Measurements from ENCODE around the gene LMAN1L.

The LMAN1L gene

DNA sequence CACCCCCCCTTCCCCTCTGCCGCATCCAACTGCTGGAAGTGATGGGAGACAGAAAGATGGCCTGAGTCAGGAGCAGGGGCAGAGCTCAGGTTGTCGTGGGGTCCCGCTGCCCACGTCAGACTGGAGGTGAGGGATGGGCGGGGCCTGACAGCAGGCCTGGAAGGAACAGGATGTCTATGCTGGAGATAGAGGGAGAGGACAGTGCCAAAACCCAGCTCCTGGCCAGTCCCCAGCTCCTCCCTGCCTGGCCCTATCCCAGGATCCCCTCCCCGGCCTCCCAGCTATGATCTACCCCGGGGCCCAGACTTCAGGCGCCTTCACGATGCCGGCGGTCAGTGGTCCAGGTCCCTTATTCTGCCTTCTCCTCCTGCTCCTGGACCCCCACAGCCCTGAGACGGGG lies at the start of gene LMAN1L:
Gene LMAN1L, plus strand, starts transcription at position 303 of the 400 bp plus-strand sequence. Its CDS starts 20 bp downstream, at position 323.
- TF ChIP-seq GATA3 (IDR thresholded peaks at IDR 0.05; ENCODE audit: low read depth, low read length) (no peak), GATA2 (IDR thresholded peaks at IDR 0.05; ENCODE audit: low read depth, low read length) (no peak)

DNA sequence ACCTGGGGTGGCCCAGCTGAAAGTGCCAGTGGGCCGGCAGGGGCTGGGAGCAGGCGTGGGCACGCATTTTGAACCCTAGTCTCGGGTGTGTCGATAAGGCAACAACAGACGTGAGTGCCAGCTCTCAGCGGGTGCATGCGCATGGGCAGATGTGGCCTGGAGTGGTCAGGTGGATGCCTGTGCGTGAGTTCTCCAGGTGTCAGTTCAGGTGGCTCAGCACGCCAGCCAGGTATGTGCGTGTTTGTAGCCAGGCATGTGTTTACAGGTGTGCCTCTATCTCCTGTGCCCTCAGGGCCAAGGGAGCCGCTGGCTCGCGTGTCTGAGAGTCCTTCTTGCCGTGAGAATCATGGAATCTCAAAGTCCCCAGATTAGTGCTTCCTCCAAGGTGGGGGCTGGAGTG lies 49.2 kb upstream of the LMAN1L start:
- no peak for TF ChIP-seq GATA2 (IDR thresholded peaks at IDR 0.05; ENCODE audit: low read depth, low read length)
- TF ChIP-seq GATA3 (IDR thresholded peaks at IDR 0.05; ENCODE audit: low read depth, low read length) = no peak

DNA sequence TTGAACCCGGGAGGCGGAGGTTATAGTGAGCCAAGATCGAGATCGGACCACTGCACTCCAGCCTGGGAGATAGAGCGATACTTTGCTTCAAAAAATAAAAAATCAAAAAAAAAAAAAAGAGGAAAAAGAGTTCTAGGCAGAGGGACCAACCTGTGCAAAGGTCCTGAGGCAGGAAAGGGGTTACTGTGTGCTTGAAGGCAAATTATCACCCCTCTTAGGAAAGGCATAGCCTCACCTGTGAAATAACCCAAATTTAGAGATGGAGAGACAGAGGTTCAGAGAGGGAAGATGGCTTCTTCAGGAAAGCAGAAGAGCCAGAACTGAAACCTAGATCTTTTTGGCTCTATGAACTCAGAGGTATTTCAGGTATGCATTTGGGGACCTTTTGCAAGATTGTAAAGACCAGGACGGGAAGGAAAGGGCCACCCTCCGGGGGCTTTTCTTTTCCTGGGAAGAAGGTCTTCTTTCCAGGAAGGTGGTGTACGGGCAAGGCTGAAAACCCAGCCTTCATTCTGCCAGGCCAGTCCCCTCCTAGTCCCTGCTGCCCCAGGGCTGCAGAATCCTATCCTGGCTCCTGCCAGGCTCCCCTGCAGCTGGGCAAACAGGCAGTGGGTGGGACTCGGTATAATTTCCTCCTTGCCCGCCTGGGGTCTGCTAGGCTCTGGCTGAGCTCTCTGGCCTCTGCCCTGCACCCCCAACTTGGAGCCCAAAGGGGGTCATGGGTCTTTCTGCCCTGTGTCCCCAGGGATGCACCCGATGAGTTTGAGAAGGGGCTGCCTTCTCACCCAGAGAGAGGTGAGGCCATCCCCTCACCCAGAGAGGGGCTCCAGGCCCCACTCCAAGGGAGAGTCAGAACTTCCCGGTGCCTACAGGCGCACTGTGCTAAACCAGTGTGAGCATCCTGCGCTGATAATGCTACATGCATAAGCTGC lies 45.2 kb upstream of the LMAN1L start:
- no peak for TF ChIP-seq GATA3 (IDR thresholded peaks at IDR 0.05; ENCODE audit: low read depth, low read length)
- no peak for TF ChIP-seq GATA2 (IDR thresholded peaks at IDR 0.05; ENCODE audit: low read depth, low read length)

DNA sequence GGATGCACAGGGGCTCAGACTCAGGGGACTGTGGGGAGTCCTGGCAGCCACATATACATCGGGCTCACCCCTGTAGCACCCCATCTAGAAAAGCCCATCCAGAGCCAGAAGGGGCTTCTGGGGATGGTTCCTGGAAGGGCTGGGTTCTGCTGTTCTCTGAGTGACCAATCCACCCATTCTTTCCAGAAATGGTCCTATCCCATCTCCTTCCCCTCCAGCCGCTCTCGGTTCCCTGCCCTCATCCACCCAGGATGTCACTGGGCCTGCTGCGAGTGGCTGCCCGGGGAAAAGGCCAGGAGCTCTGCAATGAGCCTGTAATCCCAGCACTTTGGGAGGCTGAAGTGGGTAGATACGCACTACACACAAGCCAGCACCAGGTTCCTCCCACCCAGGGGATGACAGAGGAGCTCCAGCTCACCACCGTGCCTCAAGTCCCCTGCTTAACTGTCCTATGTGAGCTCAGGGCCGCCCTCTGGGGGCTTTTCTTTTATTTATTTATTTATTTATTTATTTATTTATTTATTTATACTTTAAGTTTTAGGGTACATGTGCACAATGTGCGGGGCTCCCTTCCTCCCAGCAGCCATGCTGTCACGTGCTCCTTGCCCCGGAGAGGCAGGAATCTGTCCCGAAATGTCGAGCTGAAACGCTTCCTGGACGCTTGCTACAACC lies 44.4 kb upstream of the LMAN1L start:
- TF ChIP-seq GATA2 (IDR thresholded peaks at IDR 0.05; ENCODE audit: low read depth, low read length) (no peak), GATA3 (IDR thresholded peaks at IDR 0.05; ENCODE audit: low read depth, low read length) (no peak)

DNA sequence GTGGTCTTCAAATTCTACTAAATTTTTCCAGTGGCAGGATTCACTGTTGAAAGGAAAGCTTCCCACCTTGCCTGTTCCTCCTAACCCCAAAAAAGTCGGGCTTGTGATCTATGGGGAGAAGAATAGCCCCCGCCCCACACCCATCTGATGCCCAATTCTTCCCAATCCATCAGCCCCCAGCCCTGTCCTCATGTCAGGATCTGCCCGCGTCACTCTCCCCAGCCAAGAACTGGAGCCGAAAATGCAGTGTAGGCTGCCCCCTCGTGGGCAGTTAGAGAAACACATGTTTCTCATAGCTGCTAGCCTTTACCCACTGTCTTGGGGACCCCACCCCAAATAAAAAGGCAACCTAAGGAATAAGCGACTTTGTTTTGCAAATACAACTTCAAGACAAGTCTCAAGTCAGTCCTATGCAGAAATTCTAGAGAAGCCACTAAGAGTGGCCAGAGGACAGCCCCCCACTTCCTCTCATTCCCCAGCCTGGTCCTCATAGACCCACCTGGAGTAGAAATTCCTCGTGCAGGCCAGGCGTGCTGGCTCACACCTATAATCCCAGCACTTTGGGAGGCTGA lies 43.8 kb upstream of the LMAN1L start:
- TF ChIP-seq GATA2 (IDR thresholded peaks at IDR 0.05; ENCODE audit: low read depth, low read length) = no peak
- TF ChIP-seq GATA3 (IDR thresholded peaks at IDR 0.05; ENCODE audit: low read depth, low read length) = no peak

DNA sequence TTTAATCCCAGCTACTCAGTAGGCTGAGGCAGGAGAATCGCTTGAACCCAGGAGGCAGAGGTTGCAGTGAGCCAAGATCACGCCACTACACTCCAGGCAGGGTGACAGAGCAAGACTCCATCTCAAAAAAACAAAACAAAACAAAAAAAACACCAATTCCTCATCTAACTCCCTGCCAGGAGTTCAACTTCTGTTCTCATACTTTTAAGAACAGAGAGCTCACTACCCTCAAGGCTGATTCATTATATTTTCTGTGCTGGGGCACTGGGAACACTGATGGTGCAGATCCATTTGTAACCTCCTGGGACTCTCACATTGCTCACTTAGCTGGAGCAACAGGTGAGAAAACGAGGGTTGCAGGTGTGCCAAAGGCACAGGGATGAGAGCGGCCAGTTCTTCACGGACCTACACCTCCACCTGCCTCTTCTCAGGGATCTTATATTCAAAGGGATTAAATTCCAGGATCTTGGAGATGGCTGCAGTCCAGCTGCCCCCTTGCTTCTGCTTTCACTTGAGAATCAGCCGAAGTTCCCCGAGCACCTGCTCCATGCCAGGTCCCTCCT lies 43.1 kb upstream of the LMAN1L start:
- TF ChIP-seq GATA3 (IDR thresholded peaks at IDR 0.05; ENCODE audit: low read depth, low read length) (no peak), GATA2 (IDR thresholded peaks at IDR 0.05; ENCODE audit: low read depth, low read length) (no peak)

DNA sequence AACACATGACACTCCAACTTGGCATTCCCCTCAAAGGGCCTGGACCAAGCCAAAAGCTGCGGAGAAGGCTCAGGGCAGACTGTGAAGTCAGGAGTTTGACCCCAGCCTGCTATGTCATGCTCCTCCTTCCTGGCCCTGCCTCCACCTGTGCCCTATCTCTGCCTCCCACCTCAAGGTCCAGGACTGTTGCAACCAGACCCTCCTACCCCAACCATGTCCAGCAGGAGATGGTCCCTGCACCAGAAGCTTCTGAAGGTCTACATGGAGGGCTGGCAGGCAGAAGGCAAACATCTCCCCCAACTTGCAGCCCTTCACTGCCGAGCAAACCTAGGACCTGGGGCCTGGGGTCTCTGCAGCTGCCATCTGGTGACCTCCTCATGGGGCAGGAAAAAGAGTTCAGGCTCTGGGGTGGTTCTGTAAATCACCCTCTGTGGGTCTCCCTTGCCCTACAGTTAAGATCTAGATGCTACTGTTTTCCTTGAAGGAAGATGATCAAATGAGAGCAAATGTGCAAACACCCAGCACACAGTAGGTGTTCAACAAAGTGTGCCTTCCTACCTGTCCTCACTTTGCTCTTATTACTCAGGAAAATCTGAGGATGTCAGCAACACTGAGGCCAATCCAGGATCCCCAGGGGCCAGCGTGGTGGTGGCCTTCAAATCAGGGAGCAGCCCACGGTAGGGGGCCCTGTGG lies 42.3 kb upstream of the LMAN1L start:
- TF ChIP-seq GATA2 (IDR thresholded peaks at IDR 0.05; ENCODE audit: low read depth, low read length) (no peak), GATA3 (IDR thresholded peaks at IDR 0.05; ENCODE audit: low read depth, low read length) (no peak)

DNA sequence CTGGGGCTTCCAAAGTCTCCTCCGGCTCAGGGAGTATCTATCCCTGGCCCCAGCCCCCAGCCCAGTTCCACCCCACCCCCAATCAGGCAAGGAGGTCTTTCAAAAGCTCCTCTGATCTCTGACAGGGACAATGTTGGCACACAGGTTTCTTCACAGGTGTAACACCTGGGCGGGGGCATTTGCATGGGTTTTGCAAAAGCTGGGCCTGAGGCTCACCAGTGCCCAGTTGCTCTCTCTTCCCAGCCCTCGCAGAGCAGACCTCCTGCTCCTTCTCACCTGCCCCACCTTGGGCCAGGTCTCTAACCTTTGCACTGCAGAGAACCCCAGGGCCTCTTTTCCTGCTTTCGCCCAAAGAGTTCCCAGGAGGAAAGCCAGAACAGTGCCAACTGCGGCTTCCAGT lies 39.3 kb upstream of the LMAN1L start:
- TF ChIP-seq GATA2 (IDR thresholded peaks at IDR 0.05; ENCODE audit: low read depth, low read length) = no peak
- no peak for TF ChIP-seq GATA3 (IDR thresholded peaks at IDR 0.05; ENCODE audit: low read depth, low read length)

DNA sequence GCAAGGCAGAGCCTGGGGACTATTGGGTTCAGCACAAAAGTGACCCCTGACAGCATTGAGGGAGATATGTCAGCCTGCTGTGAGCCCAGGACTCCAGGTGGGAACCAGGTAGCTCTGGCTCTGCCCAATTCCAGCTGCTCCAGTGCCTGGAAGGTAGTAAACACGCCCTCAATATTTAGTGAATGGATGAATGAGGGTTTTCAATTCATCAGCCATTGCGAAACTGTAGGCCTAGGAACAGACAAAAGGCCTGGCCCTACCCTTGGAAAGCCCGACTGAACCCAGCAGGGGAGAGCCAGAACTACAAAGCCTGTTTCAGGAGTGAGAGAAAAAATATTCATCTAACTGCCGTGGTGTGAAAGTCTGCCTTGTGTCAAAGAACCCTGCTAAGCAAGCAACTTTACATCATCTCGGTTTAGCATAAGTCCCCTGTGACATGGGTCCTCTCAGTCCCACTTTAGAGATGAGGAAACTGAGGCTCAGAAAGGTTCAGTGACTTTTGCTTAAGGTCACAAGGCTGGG lies 38.8 kb upstream of the LMAN1L start:
- TF ChIP-seq GATA3 (IDR thresholded peaks at IDR 0.05; ENCODE audit: low read depth, low read length) (no peak), GATA2 (IDR thresholded peaks at IDR 0.05; ENCODE audit: low read depth, low read length) (no peak)

DNA sequence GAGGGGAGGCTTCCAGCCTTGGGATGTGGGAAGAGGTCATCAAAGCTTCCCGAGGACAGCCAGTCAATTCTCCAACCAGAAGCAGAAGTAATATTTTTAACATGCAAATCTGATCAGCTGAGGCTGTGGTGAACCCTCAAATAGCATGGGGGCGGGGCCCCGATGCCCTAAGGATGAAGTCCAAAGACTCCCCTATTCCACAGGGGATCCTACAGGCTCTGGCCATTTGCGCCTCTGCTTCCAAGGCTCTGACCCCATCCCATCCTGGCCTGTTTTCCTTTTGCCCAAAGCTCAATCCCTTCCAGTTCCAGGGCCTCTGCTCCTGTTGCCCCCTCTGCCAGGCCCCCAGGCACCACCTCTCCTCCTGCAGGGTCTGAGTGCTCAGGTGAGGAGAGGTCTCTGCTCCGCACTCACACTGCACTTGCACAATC lies 37.5 kb upstream of the LMAN1L start:
- no peak for TF ChIP-seq GATA3 (IDR thresholded peaks at IDR 0.05; ENCODE audit: low read depth, low read length)
- TF ChIP-seq GATA2 (IDR thresholded peaks at IDR 0.05; ENCODE audit: low read depth, low read length) = no peak

DNA sequence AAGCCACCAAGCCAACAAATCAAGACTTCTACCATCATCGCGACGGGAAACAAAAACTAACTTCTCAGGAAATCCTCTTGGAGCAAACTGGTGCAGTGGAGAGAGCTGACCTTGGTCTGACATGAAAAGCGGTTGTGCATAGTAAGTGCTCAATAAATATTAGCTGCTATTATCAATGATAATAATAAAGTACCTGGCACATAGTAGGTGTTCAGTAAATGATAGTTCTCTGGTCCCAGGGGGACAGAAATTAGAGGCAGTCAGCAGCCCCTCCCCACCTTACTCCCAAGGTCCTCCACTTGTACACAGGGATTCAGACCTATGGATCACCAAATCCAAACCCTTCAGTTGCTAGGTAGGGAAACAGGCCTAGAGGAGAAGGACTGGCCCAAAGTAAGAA lies 36.7 kb upstream of the LMAN1L start:
- TF ChIP-seq GATA3 (IDR thresholded peaks at IDR 0.05; ENCODE audit: low read depth, low read length) = no peak
- no peak for TF ChIP-seq GATA2 (IDR thresholded peaks at IDR 0.05; ENCODE audit: low read depth, low read length)

DNA sequence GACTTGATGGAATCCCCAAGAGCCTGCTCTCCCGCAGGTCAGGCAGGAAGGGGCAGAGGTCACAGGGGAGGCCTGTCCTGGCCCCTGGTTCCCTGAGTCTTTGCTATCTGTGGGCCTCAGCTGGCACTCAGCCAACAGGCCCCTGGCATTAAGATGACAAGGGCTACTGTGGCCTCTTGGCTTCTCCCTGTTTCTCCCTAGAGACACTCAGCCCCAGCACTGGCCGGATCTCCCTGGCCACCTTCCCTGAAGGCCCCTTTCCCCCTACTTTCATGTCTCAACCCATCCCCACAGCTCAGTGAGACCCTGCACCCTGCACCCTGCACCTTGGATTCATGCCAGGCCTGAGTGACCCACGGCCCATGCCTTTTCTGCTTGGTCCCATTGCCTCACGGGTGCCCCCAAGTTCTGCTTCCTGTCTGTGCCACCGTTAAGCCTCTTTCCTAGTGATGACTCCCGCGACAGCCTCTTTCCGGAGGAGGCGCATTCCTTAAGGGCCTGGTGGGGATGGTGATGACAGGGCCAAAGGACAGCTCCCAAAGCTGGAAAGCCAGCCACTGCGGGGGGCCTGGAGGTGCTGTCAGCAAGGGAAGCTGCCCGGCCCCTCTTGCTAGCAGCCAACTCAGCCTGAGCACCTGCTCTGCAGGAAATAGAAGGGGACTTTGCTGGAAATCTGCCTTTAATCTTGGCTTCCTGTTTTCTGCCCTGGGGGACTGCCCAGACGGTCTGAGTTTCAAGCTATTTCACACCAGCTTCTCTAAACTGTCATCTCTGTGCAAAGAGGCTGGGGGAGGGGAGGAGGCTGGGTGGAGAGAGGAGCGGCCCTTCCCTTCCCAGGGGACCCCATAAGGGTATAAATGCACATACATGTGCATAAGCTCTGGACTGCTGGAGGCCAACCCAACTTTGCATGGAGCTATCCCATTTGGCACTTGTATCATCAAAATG lies 35.5 kb upstream of the LMAN1L start:
- no peak for TF ChIP-seq GATA3 (IDR thresholded peaks at IDR 0.05; ENCODE audit: low read depth, low read length)
- no peak for TF ChIP-seq GATA2 (IDR thresholded peaks at IDR 0.05; ENCODE audit: low read depth, low read length)

Measured in SH-SY5Y (cell line).